GM18519 (cell line): ENCODE data around the gene PSTPIP1.

ENCODE experiments used
- ATAC-seq: cut with Tn5 transposase; IDR thresholded peaks from one replicate; pipeline ENCODE4 v1.9.1; 2021; ENCODE audit warnings: mild to moderate bottlenecking, moderate library complexity; ENCODE audit not compliant: unreplicated experiment, low FRiP score

Gene PSTPIP1

GRCh38 chr15:77028451-77029165 is 33.7 kb downstream of the PSTPIP1 start:
- ATAC-seq: no peak

- no peak for ATAC-seq
These were observed 34.5 kb downstream of the PSTPIP1 start for GRCh38 chr15:77029166-77030047.

DNA sequence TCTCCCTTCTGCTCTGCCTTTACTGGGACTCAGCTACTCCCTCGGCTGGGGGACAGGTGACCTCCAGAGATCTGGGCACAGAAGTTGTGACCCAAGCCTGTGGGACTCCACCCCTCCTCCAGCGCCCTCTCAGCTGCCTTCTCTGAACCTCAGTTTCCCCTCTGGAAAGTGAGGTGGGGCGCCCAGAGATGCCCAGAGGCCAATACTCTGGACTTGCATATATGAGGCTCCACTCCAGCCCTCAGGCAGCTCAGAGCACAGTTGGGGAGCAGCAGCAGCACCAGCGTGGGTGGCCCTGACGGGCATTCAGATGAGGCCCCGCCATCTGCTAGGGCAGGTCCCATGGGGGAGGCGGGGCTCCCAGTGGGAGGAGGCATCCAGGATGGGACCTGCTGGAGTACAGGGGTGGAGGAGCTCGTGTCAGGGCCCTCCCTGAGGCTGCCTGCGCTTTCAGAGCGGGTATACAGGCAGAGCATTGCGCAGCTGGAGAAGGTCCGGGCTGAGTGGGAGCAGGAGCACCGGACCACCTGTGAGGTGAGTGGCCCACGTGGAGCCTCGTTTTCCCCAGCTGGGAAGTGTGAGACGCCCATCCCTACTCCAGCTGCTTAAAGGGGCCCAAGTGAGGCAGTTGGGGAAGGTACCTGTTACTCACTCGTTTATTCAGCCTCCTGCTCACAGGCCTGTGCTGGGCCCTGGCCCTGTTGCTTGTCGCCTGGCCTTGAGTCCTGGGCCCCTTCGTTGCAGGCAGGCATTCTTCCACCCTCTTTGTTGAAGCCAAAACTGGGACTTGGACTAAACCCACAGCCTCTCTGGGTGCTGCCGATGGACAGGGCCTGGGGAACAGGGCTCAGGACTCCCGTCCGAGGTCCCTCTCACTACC is 35.4 kb downstream of the PSTPIP1 start:
- ATAC-seq: no peak

GRCh38 chr15:77030928-77031375 is 36.0 kb downstream of the PSTPIP1 start:
- no peak for ATAC-seq

- no peak for ATAC-seq
These were observed 36.6 kb downstream of the PSTPIP1 start for GRCh38 chr15:77031376-77032050.

DNA sequence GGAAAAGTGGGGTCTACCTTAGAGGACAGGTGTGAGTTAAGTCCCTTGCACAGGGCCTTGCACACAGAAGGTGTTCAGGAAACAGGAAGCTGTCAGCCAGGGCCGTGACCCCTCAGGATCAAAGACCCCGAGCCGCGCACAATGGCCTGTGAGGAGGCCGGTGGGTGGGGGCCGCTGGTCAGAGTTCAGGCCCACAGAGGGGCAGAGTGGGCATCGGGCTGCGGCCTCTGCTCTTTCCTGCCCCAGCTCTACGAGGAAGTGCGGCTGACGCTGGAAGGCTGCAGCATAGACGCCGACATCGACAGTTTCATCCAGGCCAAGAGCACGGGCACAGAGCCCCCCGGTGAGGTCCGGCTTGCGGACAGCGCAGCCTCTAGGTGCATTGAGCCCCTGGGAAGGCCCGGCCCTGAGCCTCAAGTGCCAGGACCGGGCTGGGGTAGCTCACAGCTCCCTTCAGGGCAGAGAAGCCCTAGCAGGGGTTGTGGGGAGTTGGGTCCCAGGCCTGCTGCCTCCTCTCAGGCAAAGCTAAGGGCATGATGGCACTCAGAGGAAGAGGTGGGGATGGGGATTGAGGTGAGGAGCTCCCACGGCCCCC is 37.2 kb downstream of the PSTPIP1 start:
- ATAC-seq: no peak

DNA sequence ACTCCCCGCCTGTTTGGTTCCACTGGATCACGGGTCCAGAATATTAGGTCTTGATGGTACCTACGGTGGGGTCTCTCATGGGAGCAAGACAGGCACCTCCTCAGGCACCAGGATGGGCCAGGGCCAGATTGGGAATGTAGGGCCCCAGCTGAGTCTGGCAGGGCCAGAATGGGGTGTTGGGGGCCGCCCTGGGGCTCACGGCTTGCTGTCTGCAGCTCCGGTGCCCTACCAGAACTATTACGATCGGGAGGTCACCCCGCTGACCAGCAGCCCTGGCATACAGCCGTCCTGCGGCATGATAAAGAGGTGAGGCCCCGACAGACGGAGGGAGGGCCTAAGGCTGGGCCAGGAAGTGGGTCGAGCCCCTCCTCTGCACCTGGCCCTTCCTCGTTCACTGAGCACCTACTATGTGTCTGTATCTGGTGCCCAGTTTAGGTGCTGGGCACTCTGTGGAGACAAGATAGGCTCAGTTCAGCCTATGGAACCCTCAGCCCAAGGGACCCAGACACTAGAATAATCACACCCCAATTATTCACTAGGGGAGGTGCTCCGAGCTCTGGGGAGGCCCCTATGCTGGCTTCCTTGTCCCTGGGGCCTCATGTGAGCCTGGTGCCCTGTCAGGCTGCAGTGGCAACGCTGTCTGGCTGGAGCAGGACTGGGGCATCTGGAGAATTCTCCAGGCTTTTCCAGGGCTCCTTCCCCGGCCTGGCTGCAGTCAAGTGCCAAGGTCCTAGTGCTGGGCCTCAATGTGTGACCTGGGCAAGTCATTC is 37.9 kb downstream of the PSTPIP1 start:
- no peak for ATAC-seq

DNA sequence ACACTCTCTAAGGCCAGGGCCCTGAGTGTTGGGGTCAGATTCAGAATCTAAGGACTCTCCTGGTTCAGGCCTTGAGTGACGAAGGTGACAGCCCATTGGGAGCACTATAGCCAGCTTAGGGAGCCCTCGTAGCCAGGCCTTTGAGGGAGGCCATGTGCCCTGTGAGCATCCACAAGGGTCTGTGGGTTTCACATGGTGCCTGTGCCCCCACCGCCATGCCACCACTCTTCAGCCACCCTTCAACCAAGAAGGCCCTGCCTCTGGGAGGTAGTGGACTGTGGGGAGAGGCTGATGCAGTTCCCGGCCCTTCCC is 38.4 kb downstream of the PSTPIP1 start:
- no peak for ATAC-seq

DNA sequence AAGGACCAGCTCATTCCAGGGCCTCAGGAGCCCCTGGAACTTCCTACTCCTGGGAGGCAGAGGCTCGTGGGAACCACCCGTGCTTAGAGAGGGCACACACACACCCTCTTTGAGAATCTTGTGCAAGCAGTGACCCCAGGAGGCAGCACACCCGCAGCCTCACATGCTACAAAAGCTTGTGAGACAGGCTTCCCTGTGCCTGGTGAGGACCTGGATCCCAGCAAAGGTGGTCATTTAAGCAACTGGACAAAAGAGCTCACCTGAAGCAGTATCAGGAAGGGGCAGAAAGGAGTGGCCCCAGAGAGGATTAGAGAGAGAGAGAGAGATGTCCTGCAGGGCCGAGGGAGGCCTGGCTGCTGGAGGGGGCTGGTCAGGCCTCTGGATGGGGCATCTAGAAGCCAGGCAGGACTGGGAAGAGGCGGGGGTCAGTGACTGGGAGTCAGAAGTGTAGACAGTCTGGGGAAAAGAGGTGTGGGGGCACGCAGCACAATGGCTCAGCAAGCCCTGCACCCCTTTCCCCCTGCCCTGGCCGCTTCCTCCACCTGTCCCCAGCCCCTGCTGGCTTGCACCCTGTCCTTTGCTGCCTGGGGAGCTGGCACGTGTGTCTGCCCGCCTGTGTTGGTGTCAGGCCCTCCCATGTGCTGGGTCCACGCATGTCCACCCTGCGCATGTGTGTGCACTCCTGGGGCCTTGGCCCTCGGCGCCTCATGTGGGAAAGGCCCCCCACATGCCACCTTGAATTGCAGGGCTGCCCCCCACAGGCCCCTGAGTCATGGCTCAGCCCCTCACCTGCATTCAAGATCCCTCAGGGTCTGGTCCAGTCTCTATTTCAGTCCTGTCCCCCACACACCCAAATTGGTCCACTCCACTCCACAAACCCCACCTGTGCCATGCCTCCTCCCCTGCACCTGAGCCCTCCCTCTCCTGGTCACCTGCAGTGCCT is 39.1 kb downstream of the PSTPIP1 start:
- ATAC-seq: no peak

GRCh38 chr15:77034695-77035489 is 40.0 kb downstream of the PSTPIP1 start:
- no peak for ATAC-seq

GRCh38 chr15:77035584-77035983 is 40.7 kb downstream of the PSTPIP1 start:
- ATAC-seq: no peak

DNA sequence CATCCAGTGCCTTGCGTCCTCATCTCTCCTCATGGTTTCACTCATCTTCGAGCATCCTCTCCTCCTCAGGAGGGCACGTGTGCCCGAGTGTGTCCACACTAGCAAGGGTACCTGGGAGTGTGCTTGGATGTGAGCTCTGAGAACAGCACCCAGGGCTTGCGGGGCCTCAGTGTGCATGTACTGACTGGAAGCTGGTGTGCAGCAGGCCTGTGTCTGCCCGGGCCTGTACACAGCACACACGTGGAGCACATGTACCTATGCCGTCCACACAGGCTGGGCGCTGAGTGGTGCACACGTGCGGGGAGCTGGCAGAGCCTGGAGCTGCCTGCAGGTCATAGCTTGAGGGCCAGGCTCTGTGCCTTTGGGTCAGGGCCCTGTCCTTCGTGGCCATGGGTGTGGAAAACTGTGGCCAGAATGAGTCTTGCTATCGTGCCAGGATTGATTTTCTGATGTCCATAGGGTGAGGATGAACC is 41.1 kb downstream of the PSTPIP1 start:
- no peak for ATAC-seq

- no peak for ATAC-seq
These were observed 41.8 kb downstream of the PSTPIP1 start for GRCh38 chr15:77036537-77037387.

DNA sequence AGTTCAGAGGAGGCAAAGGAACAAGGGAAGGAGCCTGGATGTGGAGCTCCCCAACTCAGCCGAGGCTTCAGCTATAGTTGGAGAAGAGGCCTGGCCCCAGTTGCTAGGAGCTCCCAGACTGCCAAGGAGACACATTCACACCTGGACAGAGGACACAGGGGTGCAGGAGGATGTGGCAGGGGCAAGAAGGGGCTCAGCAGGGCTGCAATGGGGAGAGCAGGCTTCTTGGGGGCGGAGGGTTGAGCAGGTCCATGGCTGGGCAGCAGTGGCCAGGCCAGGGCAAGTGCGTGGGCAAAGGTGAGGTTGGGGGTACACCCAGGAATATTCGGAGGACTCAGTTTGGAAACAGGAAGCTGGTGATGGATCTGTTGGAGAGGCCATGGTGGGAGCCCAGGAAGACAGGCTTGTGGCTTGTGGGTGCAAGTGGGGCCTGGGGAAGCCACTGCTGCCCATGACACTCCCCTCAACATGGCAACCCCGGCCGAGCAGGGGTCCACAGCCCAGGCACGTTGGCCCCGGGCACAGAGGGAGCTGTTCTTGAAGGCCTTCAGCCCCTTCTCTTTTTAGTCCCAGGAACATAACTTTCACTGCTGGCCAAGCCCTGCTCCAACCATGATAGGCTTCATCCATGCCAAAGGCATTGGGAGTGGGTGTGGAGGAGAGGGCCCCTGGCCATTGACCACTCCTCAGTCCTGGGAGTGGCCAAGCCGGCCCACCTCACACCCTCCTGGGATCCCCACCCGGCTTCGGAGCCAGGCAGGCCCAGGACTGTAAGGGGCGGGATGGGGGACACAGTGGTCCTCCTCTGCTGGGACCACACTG is 42.7 kb downstream of the PSTPIP1 start:
- ATAC-seq: no peak
